Measurements from ENCODE around the gene CARD6.

DNA sequence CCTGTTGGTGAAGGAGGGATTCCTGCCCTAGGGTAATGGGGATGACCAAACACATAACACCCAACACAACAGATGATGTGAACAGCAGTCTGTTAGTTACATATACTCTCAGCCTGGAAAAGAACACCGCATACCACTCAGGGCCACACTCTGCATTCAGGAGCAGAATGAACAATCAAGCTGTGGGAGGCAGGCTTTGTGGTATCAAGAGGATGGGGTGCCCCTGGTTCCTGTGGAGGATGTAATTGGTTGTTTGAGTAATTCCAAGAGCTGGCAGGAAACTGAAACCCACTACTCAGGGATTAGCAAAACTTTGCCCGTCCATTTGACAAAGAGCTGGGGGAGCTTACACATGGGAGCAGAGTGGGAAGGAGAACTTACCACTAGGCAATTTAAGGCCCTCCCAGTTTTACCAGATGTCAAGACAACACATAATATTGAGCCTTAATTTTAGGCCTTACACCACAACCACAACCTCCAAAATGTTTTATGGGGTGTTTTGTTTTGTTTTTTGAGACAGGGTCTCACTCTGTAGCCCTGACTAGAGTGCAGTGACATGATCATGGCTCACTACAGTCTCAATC lies 27.4 kb upstream of the CARD6 start:
- TF ChIP-seq ZFP30 (CRISPR knock-in tag; IDR thresholded peaks at IDR 0.05) (no peak), RARB (CRISPR knock-in tag; IDR thresholded peaks at IDR 0.05) (no peak), TOX (CRISPR knock-in tag; IDR thresholded peaks at IDR 0.05; ENCODE audit: borderline replicate concordance) (no peak), ZNF8 (CRISPR knock-in tag; IDR thresholded peaks at IDR 0.05) (no peak), ESRRG (CRISPR knock-in tag; IDR thresholded peaks at IDR 0.05) (no peak), ARNTL (CRISPR knock-in tag; IDR thresholded peaks at IDR 0.05; ENCODE audit: borderline replicate concordance, low read depth) (no peak), OSR1 (CRISPR knock-in tag; IDR thresholded peaks at IDR 0.05) (no peak)
- TF ChIP-seq, protein P1, sequence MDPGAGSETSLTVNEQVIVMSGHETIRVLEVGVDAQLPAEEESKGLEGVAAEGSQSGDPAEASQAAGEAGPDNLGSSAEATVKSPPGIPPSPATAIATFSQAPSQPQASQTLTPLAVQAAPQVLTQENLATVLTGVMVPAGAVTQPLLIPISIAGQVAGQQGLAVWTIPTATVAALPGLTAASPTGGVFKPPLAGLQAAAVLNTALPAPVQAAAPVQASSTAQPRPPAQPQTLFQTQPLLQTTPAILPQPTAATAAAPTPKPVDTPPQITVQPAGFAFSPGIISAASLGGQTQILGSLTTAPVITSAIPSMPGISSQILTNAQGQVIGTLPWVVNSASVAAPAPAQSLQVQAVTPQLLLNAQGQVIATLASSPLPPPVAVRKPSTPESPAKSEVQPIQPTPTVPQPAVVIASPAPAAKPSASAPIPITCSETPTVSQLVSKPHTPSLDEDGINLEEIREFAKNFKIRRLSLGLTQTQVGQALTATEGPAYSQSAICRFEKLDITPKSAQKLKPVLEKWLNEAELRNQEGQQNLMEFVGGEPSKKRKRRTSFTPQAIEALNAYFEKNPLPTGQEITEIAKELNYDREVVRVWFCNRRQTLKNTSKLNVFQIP (CRISPR knock-in tag; IDR thresholded peaks at IDR 0.05; ENCODE audit: borderline replicate concordance, low read depth): no peak
- TF ChIP-seq, protein P2, sequence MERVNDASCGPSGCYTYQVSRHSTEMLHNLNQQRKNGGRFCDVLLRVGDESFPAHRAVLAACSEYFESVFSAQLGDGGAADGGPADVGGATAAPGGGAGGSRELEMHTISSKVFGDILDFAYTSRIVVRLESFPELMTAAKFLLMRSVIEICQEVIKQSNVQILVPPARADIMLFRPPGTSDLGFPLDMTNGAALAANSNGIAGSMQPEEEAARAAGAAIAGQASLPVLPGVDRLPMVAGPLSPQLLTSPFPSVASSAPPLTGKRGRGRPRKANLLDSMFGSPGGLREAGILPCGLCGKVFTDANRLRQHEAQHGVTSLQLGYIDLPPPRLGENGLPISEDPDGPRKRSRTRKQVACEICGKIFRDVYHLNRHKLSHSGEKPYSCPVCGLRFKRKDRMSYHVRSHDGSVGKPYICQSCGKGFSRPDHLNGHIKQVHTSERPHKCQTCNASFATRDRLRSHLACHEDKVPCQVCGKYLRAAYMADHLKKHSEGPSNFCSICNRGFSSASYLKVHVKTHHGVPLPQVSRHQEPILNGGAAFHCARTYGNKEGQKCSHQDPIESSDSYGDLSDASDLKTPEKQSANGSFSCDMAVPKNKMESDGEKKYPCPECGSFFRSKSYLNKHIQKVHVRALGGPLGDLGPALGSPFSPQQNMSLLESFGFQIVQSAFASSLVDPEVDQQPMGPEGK (CRISPR knock-in tag; IDR thresholded peaks at IDR 0.05; ENCODE audit: borderline replicate concordance): no peak

Data from SK-N-SH treated with all-trans-retinoic acid at 6 μM for 48 hours (cell line).